Testis (tissue), 3 donors: ENCODE measurements around the gene NAXE. TPM values are rescaled to one million over a fixed set of nuclear protein-coding genes. Genes with fewer than 3 reads are reported as not detected.
A peak's percentile ranks its signal among the peaks of the same experiment; 100 is the strongest.
"Not testable (repeated sequence)": the region's sequence is repeated elsewhere in the genome, so short reads cannot be mapped to it uniquely, and the experiment has no call there.

Source experiments
- DNase-seq: peaks from one replicate; pipeline ENCODE4 v3.0.0-alpha.2; 2019
- H3K27ac ChIP-seq, 2 donors: fragments of 200-600 bp; sonication (generic); one replicate each; pipeline ENCODE4 v1.5.1; 2019
- H3K27me3 ChIP-seq: fragments of 200-600 bp; sonication (generic); one replicate; pipeline ENCODE4 v1.5.1; 2019
- H3K36me3 ChIP-seq: fragments of 200-600 bp; sonication (generic); one replicate; pipeline ENCODE4 v1.5.1; 2017; ENCODE audit warnings: low read depth; ENCODE audit errors: missing control alignments
- H3K4me1 ChIP-seq: fragments of 200-600 bp; sonication (generic); one replicate; pipeline ENCODE4 v1.5.1; 2019
- H3K4me3 ChIP-seq, 2 donors: fragments of 200-600 bp; sonication (generic); one replicate each; pipeline ENCODE4 v1.5.1; 2017 to 2019
- H3K9me3 ChIP-seq: fragments of 200-600 bp; sonication (generic); one replicate; pipeline ENCODE4 v1.5.1; 2017
- CTCF ChIP-seq, 3 experiments: fragments of 450-650 bp in 2 of 3; fragments of 200-600 bp in 1 of 3; sonication (generic) in 1 of 3; IDR thresholded peaks; one replicate each; pipeline ENCODE4 v1.5.1; 2016 to 2019; ENCODE audit warnings: antibody characterized with exemption in 3 of 3, mild to moderate bottlenecking in 2 of 3, moderate library complexity in 1 of 3
- POLR2A ChIP-seq: fragments of 450-650 bp; IDR thresholded peaks from one replicate; pipeline ENCODE4 v1.6.1; 2017; ENCODE audit warnings: antibody characterized with exemption, mild to moderate bottlenecking, moderate library complexity
- WGBS, 2 donors: methylation state at CpG; one replicate each; pipeline ENCODE4 v1.1.5; 2018; 5-methylcytosine and 5-hydroxymethylcytosine counted together
- intact Hi-C: fragments of 100-400 bp; cut with DNase I; formaldehyde crosslinking; loops from one replicate; pipeline ENCODE4 v1.15.1; 2023; ENCODE audit warnings: low total_unique reads
- polyA plus RNA-seq: library from polyadenylated mRNA; stranded (reverse); fragments of 350-450 nt; fragmentation: Illumina TruSeq; extraction: RNeasy Lipid Tissue Mini Kit (QIAGEN cat#74804); gene quantifications from one replicate; pipeline ENCODE4 v1.2.3, GENCODE V29; 2014; ENCODE audit warnings: low read depth, low replicate concordance; ENCODE audit not compliant: insufficient read depth
- total RNA-seq, 2 donors: library from RNA; depleted of rRNA; stranded (reverse); fragments of >200 nt; gene quantifications; one replicate each; pipeline ENCODE4 v1.2.3, GENCODE V29; 2016

NAXE gene
- total and polyA plus RNA-seq, 3 donors from 2014 or later: 110 to 200 (median 142) TPM

GRCh38 chr1:156608981-156609380 lies 17.4 kb downstream of the NAXE start:
- Histone ChIP-seq H3K4me1 (no peaks in the 10 kb centered on the region), H3K27me3 (no peaks in the 10 kb centered on the region), H3K4me3 (no peak overlapping the region), H3K36me3 (no peaks in the 10 kb centered on the region), H3K9me3 (no peaks in the 10 kb centered on the region), H3K27ac (no peak overlapping the region)
- TF ChIP-seq POLR2A: no peak
- peak in 2 of 3 experiments; percentile 43 to 50 for TF ChIP-seq CTCF (IDR thresholded peaks at IDR 0.05)
- intact Hi-C loops: loop anchor here (10.0 kb wide), 1 partner anchor 154 kb away; no protein-coding TSS in a partner anchor
- WGBS, 2 donors: 48 to 55% methylated on average over 6 of the region's 6 CpGs
- peak; percentile 56 for DNase-seq

GRCh38 chr1:156610072-156610471 lies 18.5 kb downstream of the NAXE start:
- intact Hi-C loops, DNase-seq, H3K4me3 ChIP-seq, H3K27ac ChIP-seq, H3K27me3 ChIP-seq, H3K4me1 ChIP-seq, H3K9me3 ChIP-seq, H3K36me3 ChIP-seq: not testable (repeated sequence)
- 91 to 94% methylated on average over 9 of the region's 9 CpGs for WGBS, 2 donors

- WGBS, 2 donors: 68 to 87% methylated on average over 3 of the region's 3 CpGs
- H3K36me3 ChIP-seq: no peaks in the 10 kb centered on the region
- H3K4me1 ChIP-seq: peaks cover 11% of the 10 kb centered on the region
- no peak for DNase-seq
- no peak for TF ChIP-seq POLR2A
- TF ChIP-seq CTCF (IDR thresholded peaks at IDR 0.05): no peak
- no peaks in the 10 kb centered on the region for H3K9me3 ChIP-seq
- H3K4me3 ChIP-seq: no peak overlapping the region
- intact Hi-C loops: no loop called here
- no peak overlapping the region for H3K27ac ChIP-seq
- H3K27me3 ChIP-seq: no peaks in the 10 kb centered on the region
Observed at GRCh38 chr1:156612666-156613065, 21.1 kb downstream of the NAXE start.

GRCh38 chr1:156615946-156616345 lies 24.4 kb downstream of the NAXE start:
- H3K9me3 ChIP-seq: no peaks in the 10 kb centered on the region
- intact Hi-C loops: no loop called here
- no peak for DNase-seq
- TF ChIP-seq POLR2A (no peak), CTCF (IDR thresholded peaks at IDR 0.05) (no peak)
- peaks cover 13% of the 10 kb centered on the region for H3K4me1 ChIP-seq
- 27 to 31% methylated on average over 4 of the region's 4 CpGs for WGBS, 2 donors
- peak overlapping the region; percentile 43 to 76 for H3K27ac ChIP-seq
- H3K36me3 ChIP-seq: no peaks in the 10 kb centered on the region
- H3K4me3 ChIP-seq: no peak overlapping the region
- no peaks in the 10 kb centered on the region for H3K27me3 ChIP-seq

GRCh38 chr1:156616463-156616862 lies 24.9 kb downstream of the NAXE start:
- Histone ChIP-seq H3K9me3 (no peaks in the 10 kb centered on the region), H3K27ac (peak overlapping the region; percentile 43 to 76), H3K36me3 (no peaks in the 10 kb centered on the region), H3K4me3 (no peak overlapping the region), H3K27me3 (no peaks in the 10 kb centered on the region), H3K4me1 (peaks cover 13% of the 10 kb centered on the region)
- DNase-seq: peak; percentile 69
- no peak for TF ChIP-seq CTCF (IDR thresholded peaks at IDR 0.05)
- TF ChIP-seq POLR2A: no peak
- intact Hi-C loops: no loop called here
- WGBS, 2 donors: 16 to 25% methylated on average over 5 of the region's 5 CpGs
